ENCODE results near the gene SHISA8.

SHISA8 gene

DNA sequence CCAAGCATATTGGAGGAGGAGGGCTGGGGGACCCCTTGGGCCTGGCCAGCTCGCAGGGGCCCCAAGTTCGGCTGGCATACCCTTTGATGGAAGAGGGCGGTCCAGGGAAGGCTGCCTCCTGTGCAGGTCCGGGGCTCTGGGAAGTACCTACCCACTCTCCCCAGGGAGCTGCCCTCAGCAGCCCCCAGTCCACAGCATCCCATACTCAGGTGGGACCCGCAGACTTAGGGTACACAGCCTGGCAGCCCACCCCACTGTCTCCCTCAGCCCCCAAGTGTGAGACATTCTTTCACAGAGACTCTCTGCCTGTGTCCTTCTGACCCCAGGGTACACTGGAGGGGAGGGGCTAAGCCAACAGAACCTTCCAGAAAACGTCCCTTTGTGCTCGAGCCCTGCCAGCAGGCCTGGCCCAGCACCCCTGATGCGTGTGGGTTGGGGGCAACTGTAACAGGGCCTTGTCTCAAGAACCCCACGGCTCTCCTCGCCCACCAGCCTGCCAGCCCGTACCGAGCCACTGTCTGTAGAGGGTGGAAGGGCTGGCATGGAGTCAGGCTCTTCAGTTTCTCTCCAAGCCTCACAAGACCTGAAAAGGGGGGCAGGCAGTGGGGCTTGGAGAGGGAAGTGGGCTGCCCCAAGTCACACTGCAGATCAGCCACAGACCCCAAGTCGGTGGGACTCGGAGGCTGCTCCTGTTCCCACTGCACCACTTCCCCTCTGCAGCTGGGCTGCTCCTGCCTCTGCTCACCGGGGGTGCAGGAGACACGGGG lies 18.7 kb upstream of the SHISA8 start:
- DNase-seq, result no peak

GRCh38 chr22:41932353-41932752 lies 17.5 kb upstream of the SHISA8 start:
- no peak for DNase-seq

DNA sequence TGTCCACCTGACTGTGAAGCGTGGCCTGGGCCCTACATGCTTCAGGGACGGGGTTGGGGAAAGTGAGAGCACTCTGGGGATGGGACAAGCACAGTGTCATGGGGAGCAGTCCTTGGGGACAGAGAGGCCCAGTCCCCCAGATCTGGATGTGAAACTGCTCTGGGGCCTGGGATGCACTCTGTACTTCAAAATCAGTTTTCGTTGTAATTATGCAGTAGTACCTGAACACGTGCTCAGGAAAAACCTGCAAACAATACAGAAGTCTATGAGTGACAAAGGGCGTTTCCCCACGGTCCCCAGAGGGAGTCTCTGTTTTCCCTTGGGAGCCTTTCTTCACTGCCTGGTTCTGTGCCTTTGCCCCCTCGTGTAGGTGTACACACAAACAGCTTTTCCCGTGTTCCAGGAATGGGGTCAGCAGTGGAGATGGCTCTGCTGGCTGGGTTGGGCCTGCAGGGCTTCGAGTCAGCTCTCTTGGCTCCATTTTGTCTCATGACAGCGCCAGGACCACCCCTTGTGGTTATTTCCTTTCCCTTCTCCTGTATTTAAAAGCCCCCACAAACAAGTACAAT lies 16.9 kb upstream of the SHISA8 start:
- DNase-seq, result no peak

GRCh38 chr22:41929418-41929810 lies 14.5 kb upstream of the SHISA8 start:
- DNase-seq, result no peak

DNA sequence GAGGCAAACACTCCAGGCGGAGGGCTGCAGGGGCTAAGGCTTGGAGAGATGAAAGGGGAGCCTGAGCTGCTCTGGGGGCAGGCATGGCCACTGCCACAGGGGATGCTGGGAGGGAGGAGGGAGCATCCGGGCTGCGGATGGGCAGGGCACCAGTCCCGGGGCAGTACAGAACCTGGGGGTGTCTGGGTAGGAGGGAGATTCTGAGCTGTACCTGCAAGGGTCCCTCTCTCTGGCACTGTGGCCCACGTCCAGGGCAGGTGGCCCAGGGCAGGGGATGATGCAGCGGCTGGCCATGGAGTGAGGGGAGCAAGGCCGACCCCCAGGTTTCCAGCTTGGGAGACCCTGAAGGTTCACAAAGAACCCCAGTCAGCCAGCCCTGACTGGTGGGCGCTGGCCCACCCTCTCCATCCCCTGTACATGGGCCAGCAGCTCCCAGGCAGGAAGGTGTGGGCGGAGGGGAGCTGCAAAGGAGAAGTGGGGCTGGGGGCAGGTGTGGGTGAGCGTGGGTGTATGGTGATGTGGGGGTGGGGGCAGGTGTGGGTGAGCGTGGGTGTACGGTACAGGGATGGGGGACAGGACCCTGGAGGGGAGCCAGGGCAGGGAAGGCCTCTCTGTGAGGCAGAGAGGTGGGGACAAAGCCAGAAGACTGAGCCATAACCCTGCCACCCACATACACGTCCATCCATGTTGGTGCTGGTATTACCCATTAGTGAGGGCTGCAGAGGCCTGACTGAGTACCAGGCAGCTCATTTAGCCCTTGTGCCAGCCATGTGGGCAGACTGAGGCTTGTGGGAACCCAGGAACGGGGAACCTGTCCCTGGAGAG lies 13.9 kb upstream of the SHISA8 start:
- no peak for DNase-seq

DNA sequence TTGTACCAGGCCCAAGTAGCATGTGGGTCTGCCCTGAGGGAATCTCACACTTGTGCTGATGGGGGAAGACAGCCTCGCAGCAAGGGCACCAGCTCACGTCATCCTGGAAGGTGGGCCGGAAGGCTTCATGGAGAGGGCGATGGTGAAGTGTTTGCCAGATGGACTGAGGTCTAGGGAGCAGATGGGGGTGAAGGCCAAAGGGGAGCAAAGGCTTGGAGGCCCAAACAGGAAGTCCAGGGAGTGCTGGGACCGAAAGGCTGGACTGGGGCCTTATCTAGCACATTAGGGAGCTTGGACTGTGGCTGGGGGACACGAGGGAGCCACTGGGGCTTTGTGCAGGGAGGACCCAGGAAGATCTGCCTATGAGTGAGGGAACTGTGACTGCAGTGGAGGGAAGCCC lies 12.9 kb upstream of the SHISA8 start:
- DNase-seq, result no peak

DNA sequence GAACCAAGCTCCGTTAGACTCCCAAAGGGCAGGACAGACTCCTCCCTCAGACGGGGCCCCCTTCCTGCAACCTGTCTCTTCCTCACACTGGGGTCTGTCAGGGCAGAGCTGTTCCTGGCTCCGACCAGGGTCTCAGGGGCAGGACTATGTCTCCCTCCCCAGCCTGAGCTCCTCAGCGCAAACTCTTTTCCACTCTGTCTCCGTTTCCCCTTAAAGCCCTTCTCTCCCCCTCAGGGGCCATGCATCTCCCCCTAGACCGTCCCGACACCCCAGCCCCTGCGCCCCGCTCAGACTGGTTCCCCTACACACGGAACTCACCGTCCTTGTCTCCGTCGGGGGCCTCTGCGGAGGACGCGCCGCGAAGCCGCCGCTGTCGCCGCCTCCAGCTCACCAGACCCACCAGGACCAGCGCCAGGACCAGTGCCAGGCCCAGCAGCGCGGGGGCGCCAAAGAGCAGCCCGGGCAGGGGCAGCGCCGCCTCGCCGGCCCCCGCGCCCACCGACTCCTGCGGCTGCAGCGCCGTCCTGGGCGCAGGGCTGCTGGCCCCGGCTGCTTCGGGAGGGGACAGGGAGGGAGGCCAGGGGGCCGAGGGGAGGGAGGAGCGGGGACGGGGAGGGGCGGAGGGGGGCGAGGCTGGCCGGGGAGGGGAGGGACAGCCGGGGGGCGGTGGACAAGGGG lies 11.0 kb upstream of the SHISA8 start:
- peak; percentile 67 to 83 (median 76) for DNase-seq

DNA sequence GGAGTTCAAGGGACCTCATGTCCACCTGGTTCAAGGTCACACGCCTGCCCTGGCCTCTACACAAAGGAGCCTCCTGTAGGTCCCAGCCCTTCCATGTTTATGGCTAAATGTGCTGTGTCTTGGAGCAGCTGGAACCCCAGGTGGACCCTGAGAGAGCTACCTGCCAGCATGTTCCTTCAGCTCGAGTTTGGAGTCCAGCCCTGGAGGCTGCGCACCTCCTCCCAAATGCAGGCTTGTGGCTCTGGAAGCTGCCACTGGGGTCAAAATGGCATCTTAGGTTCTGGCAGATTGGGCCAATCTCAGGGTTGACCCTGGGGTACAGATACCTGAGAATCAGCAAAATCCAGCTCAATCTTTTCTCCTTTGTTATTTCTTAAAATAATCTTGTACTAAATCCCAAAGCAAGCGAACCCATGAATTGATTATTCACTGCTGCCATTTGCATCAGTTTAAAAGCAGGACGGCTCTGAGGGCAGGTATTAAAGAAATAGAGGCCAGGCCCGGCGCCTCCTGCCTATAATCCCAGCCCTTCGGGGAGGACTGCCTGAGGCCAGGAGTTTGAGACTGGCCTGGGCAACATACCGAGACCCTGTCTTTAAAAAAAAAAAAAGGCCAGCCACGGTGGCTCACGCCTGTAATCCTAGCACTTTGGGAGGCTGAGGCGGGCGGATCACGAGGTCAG lies 8.9 kb upstream of the SHISA8 start:
- DNase-seq, result no peak

GRCh38 chr22:41922940-41923594 lies 8.2 kb upstream of the SHISA8 start:
- no peak for DNase-seq

- DNase-seq, result no peak
Observed at GRCh38 chr22:41922328-41922727, 7.5 kb upstream of the SHISA8 start.

DNA sequence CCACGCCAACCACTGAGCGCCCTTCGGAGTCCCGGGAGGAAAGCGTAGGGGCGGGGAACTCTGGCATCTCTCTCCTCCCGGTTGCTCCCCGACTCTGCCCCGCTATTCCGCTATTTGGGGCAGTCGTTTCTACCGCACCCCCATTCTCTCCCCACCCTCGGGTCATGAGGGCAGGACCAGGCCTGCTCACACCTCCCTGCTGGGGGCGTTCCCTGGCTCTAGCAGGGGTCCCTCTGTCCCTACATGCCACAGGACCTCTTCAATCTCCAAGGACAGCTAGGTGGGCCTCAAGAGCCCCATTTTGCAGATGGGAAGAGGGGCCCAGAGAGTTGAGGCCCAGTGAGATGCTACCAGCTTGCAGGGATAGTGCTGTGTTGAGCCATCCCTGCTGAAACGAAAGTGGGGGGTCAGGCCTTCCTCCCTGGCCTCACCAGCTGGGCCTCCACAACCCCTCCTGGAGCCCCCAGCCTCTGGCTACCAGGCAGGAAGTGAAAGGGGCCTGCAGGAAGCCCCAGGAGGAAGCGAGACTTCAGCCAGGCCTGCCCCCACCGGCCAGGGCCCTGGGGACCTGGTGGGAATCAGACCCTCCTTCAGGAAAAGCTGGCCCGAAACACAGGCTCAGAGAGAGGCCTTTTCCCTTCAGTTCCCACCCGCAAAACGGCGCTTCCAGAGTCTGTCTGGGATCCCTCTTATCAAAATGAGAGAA lies 5.5 kb upstream of the SHISA8 start:
- DNase-seq, result peak in 1 of 4 experiments; percentile 23

GRCh38 chr22:41919357-41920224 lies 4.7 kb upstream of the SHISA8 start:
- peak; percentile 79 to 91 (median 88) for DNase-seq

DNA sequence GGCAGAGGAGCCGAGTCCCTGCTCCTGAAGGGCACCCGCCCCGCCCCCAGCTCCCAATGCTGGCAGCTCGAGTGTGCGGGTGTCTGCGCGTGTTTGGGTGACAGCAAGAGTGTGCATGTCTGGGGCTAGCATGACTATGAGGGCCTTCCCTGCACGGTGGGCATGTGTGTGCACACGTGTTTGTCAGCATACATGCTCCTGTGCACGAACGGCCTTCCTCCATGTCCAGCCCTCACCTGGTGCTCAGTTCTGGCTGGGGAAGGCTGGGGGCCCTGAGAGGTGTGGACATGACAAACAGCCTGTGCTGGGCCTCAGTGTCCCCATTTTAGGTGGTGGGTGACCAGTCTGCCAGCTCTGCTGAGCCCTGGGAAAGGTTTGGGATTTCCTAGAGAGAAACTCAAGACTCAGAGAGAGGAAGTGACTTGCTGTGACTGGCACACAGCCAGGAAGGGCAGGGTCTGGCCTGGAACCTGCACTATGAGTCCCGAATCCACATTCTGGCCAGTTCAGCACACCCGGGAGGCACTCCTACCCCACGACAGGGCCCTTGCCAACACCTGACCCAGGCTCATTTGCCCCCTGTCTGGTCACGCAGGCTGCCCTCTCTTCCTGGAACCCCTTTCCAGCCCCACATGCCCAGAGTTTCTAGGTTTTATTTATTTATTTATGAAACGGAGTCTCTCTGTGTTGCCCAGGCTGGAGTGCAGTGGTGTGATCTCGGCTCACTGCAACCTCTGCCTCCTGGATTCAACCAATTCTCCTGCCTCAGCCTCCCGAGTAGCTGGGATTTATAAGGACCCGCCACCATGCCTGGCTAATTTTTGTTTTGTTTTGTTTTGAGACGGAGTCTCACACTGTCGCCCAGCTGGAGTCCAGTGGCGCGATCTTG lies 3.3 kb upstream of the SHISA8 start:
- DNase-seq, result peak; percentile 80 to 93 (median 90)

DNA sequence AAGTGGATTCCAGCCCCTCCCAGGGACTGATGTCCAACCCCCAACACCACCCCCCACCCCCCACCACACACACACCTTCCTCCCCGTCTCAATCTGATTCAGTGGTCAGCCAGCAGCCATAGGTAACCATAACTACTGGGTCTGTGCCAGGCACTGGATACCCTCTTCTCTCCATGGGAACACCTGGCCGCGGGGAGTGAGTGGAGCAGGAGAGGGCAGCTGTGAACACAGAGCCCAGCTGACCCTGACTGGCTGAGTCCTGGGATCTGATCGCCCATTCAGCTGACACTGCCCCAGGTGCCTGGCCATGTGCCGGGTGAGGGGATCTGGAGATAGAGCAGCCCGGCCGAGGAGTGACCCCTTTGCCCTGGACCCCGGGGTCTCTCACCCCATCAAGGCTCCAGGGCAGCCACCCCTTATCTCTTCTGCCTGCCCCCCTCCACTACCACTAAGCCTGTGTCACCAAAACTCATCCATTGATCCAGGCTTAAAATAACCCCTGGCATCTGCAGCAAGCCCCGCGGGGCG lies 2.6 kb upstream of the SHISA8 start:
- DNase-seq, result no peak

DNA sequence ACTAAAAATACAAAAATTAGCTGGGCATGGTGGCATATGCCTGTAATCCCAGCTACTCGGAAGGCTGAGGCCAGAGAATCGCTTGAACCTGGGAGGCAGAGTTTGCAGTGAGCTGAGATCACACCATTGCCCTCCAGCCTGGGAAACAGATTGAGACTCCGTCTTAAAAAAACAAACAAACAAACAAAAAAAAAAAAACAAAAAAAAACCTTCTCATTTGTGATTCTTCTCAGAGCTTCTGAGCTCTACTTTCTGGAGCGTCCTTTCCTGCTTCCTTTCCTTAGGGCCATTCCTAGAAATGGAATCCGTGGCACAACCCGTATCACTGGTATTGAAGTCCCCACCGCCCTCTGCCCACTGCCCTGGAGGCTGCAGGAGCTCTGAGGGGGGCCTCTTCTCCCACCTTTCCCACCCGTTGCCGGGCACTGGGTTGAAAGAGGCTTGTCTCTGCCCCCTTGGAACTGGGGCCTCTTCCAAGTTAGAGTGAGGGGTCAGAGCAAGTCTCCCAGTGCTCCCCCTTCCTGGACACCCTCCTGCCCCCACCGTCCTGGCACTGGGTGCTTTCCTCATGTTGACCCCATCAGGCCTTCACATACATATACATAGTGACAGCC lies 2.0 kb upstream of the SHISA8 start:
- no peak for DNase-seq

DNA sequence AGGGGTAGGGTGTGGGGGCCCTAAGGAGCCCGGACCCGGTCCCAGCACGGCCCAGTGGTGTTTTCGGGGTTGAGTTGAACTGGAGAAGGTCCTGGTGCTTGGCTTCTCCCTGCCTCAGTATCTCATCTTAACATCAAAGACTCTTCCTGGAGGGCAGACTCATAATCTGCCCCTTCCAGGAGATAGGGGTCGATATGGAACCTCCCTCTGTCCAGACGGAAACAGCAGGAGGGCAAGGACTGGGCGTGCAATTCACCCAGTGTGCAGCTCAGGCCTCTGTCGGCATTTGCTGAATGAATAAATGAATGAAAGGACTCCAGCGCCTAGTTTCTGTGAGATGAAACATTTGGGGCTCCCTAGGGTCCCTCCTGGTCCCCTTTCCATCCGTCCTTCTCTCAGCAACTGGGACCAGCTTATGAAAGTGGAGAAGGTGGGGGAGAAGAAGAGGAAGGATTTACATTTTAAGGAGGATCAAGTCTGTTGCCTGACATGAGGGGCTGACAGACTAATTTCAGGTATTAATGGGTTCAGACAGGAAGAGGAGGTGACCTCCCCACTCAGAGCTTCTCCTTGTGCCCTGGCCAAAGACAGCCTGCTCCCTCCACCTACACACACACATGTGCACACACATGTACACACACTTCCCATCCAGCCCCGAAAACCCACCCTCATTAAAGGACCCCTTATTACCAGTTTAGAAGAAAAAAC lies 1.1 kb upstream of the SHISA8 start:
- no peak for DNase-seq

DNA sequence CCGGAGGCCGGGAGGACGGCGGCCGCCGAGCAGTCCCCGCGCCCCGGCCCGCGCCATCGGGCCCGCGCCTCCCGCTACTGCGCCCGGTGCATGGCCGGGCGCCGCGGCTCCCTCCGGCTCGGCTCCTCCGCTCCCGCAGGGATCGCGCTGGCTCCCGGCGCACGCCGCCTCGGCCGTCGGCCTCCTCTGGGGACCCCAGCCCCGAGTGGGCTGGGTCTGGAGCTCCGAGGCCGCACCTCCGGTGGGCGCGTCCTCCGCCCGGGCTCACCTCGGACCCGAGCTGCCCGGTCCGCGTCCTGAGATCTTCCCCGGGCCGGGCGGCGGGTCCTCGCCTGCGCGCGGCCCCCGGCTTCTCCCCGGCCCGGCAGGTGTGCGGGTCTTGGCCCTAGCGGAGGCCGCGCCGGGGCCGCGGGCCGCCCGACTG lies 251 bp downstream of the SHISA8 start:
- DNase-seq, result no peak
